Fibroblast of villous mesenchyme (primary cell): Measurements from ENCODE around the gene ITGB1. TPM values are rescaled to one million over a fixed set of nuclear protein-coding genes. Genes with fewer than 3 reads are reported as not detected.

Source experiments
- DNase-seq: peaks from one replicate; pipeline ENCODE4 v3.0.0-alpha.2; 2010; ENCODE audit warnings: low read depth
- H3K4me3 ChIP-seq: 2 replicates; pipeline ENCODE4 v1.5.1; 2011; ENCODE audit warnings: low read depth, mild to moderate bottlenecking, low read length
- total RNA-seq: library from RNA; depleted of rRNA; stranded (reverse); fragments of >200 nt; gene quantifications from 2 replicates; pipeline ENCODE4 v1.2.3, GENCODE V29; 2012
- TF ChIP-seq, protein P1 (sequence below): IDR thresholded peaks from 2 replicates; pipeline ENCODE4 v1.5.1; 2012; ENCODE audit warnings: low read depth, mild to moderate bottlenecking, low read length; ENCODE audit not compliant: insufficient read depth

The ITGB1 gene
- total RNA-seq, 1 donor, result 1,757 TPM

DNA sequence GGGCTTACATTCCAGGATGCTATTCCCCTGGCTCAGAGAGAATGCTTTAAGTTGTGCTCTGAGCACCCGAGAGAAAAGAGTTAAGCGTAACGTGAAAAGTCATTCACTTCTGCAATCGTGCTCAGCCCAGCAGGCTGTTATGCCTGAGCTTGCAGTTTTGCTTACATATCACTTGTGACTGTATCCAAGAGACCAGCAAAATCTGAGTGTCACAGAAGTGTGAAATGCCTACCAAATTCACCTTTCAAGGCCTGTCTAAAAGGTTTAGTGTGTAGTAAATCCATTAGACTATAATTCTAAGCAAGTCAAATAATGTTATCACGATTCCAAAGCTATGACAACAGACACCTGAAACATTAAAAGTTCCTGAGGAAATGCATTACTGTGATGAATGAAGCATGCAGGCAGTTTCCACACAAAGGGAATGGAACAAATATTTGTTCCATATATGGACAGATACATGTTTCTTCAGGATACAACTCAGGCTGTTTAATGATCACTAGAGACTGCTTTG, 20.1 kb downstream of the ITGB1 start:
- no peak overlapping the region for H3K4me3 ChIP-seq
- TF ChIP-seq, protein P1, sequence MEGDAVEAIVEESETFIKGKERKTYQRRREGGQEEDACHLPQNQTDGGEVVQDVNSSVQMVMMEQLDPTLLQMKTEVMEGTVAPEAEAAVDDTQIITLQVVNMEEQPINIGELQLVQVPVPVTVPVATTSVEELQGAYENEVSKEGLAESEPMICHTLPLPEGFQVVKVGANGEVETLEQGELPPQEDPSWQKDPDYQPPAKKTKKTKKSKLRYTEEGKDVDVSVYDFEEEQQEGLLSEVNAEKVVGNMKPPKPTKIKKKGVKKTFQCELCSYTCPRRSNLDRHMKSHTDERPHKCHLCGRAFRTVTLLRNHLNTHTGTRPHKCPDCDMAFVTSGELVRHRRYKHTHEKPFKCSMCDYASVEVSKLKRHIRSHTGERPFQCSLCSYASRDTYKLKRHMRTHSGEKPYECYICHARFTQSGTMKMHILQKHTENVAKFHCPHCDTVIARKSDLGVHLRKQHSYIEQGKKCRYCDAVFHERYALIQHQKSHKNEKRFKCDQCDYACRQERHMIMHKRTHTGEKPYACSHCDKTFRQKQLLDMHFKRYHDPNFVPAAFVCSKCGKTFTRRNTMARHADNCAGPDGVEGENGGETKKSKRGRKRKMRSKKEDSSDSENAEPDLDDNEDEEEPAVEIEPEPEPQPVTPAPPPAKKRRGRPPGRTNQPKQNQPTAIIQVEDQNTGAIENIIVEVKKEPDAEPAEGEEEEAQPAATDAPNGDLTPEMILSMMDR, result no peak
- DNase-seq, result peak; percentile 52

DNA sequence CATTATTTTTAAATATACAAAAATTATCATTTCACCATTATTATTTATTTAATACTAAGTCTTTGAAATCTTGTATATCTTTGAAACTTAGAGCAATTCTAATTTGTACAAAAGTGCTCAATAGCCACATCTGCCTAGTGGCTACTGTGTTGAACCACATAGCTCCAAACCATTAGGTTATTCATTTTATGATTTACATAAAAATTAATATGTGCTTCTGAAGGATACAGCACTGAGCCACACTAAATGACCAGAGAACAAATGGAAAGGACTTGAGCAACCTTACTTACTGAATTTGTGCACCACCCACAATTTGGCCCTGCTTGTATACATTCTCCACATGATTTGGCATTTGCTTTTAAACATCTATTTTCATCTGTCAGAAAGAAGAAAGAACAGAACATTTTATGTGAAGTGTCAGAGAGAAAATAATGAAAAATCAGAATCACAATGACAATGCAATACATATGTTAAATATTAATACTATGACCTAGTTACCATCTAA, 25.8 kb downstream of the ITGB1 start:
- TF ChIP-seq, protein P1, result no peak
- DNase-seq, result no peak
- no peak overlapping the region for H3K4me3 ChIP-seq

DNA sequence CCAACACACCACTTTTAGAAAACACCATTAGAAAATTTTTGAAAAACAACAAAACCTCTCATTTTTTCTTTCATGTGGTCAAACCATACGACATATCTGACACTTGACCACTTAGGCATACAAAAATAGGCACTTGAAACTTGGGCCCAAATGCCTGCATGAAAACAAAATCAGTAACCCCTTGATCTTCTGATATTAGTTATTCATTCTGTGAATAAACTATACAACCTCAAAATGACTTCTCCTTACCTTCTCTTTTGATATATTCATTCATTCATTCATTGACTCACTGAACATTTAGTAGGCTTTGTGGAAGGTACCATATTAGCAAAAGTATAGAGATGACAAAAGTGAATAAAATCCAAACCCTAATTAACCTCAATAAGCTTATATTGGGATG, 26.4 kb downstream of the ITGB1 start:
- TF ChIP-seq, protein P1, result no peak
- no peak for DNase-seq
- H3K4me3 ChIP-seq, result no peak overlapping the region

DNA sequence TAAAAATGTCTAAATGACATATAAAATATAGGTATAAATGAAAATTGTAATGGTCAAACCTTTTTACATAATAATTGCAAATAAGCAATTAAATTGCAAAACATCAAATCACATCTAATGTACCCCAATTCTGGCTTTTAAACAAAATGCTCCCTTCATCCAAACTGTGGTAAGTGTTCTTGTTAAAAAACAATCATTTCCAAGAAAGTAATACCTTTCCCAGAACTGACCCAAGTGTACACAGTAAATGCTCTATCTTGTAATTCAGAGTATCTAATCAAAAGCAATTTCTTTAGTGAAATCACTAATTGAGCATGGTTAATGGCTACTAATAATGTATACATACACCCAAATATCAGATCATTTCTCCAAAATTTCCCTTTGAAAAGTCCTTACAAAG, 28.0 kb downstream of the ITGB1 start:
- no peak for DNase-seq
- TF ChIP-seq, protein P1, result no peak
- no peak overlapping the region for H3K4me3 ChIP-seq

DNA sequence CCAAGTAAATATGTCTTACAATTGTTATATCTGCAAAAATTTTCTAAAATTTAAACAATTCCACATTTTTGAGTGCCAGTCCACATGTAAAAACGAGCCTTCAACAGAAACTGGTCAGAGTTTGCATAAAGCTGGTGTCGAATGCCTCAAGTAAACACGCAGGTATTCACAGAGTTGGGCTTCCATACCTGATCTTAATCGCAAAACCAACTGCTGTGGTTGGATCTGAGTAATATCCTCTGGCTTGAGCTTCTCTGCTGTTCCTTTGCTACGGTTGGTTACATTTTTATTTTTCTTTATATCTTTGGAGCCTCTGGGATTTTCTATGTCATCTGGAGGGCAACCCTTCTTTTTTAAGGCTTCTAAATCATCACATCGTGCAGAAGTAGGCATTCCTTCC, 28.4 kb downstream of the ITGB1 start:
- TF ChIP-seq, protein P1, result no peak
- no peak for DNase-seq
- no peak overlapping the region for H3K4me3 ChIP-seq

DNA sequence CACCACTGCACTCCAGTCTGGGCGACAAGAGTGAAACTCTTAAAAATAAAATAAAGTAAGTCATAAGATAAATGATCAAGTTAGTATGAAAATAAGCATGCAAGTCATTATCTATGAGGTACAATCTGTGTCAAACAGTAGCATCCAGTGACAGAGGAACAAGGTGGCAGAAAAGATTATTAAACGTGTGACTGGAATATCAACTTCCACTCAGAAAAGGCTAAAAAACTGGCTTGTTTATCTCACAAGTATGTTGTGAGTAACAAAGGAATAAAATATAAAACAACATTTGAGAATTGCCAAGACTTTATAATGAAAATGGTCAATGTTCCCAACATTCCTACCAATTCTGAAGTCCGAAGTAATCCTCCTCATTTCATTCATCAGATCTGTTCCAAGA, 30.3 kb downstream of the ITGB1 start:
- no peak for DNase-seq
- TF ChIP-seq, protein P1, result no peak
- no peak overlapping the region for H3K4me3 ChIP-seq

DNA sequence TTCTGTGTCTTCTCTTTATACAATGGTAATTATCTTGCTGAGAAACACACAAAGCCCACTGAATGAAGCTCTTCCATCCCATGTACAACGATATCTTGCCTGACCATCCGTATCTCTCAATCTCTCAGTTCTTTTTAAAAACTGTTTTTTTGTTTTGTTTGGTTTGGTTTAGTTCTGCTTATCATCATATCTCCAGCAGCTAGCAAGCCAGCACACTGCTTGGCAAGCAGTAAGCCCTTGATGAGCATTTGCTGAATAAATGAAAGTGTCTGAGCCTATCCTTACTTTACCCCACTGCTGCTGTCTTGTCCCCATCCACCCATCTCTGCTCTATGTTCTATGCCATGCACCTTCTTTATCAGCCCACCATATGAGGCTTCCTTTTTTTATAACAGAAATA, 34.2 kb downstream of the ITGB1 start:
- peak; percentile 31 for DNase-seq
- TF ChIP-seq, protein P1, result no peak
- no peak overlapping the region for H3K4me3 ChIP-seq
